ENCODE data around the gene PTOV1.

GRCh38 chr19:49895566-49896297, 44.8 kb downstream of the PTOV1 start:
- TF ChIP-seq, protein P1, sequence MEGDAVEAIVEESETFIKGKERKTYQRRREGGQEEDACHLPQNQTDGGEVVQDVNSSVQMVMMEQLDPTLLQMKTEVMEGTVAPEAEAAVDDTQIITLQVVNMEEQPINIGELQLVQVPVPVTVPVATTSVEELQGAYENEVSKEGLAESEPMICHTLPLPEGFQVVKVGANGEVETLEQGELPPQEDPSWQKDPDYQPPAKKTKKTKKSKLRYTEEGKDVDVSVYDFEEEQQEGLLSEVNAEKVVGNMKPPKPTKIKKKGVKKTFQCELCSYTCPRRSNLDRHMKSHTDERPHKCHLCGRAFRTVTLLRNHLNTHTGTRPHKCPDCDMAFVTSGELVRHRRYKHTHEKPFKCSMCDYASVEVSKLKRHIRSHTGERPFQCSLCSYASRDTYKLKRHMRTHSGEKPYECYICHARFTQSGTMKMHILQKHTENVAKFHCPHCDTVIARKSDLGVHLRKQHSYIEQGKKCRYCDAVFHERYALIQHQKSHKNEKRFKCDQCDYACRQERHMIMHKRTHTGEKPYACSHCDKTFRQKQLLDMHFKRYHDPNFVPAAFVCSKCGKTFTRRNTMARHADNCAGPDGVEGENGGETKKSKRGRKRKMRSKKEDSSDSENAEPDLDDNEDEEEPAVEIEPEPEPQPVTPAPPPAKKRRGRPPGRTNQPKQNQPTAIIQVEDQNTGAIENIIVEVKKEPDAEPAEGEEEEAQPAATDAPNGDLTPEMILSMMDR (IDR thresholded peaks at IDR 0.05; ENCODE audit: poor library complexity): no peak
- no peak for TF ChIP-seq EZH2 (IDR thresholded peaks at IDR 0.05; ENCODE audit: borderline replicate concordance)
- no peak for TF ChIP-seq EZH2phosphoT487 (IDR thresholded peaks at IDR 0.05; ENCODE audit: low read depth, severe bottlenecking, unreplicated experiment)
